Measurements from ENCODE around the gene ALDH1L1. TPM values are rescaled to one million over a fixed set of nuclear protein-coding genes. Genes with fewer than 3 reads are reported as not detected.

The ALDH1L1 gene
- total RNA-seq, 1 donor from 2014 or later: 0.49 TPM

GRCh38 chr3:126149960-126150515 is 30.3 kb downstream of the ALDH1L1 start:
- peak; percentile 0 for DNase-seq (ENCODE audit: low read depth, low spot score)
- H3K4me3 Mint-ChIP-seq: no peak overlapping the region

GRCh38 chr3:126149256-126149902 is 31.0 kb downstream of the ALDH1L1 start:
- no peak for TF ChIP-seq CTCF (conservative IDR thresholded peaks at IDR 0.05)
- Mint-ChIP-seq H3K36me3 (ENCODE audit: low read depth) (no peaks in the 10 kb centered on the region), H3K9me3 (no peaks in the 10 kb centered on the region), H3K27me3 (ENCODE audit: low read depth) (peaks cover 2% of the 10 kb centered on the region), H3K27ac (ENCODE audit: unreplicated experiment) (no peak overlapping the region), H3K4me3 (no peak overlapping the region), H3K4me1 (no peaks in the 10 kb centered on the region)
- DNase-seq (ENCODE audit: low read depth, low spot score): peak; percentile 0

More at GRCh38 chr3:126149960-126150515, 30.3 kb downstream of the ALDH1L1 start:
- Mint-ChIP-seq H3K4me1 (no peaks in the 10 kb centered on the region), H3K27me3 (ENCODE audit: low read depth) (peaks cover 2% of the 10 kb centered on the region), H3K27ac (ENCODE audit: unreplicated experiment) (no peak overlapping the region), H3K36me3 (ENCODE audit: low read depth) (no peaks in the 10 kb centered on the region), H3K9me3 (no peaks in the 10 kb centered on the region)
- no peak for TF ChIP-seq CTCF (conservative IDR thresholded peaks at IDR 0.05)

GRCh38 chr3:126147932-126148683 is 32.3 kb downstream of the ALDH1L1 start:
- Mint-ChIP-seq H3K9me3 (no peaks in the 10 kb centered on the region), H3K27me3 (ENCODE audit: low read depth) (peaks cover 8% of the 10 kb centered on the region), H3K27ac (ENCODE audit: unreplicated experiment) (no peak overlapping the region), H3K36me3 (ENCODE audit: low read depth) (no peaks in the 10 kb centered on the region), H3K4me1 (no peaks in the 10 kb centered on the region), H3K4me3 (no peak overlapping the region)
- no peak for DNase-seq (ENCODE audit: low read depth, low spot score)
- no peak for TF ChIP-seq CTCF (conservative IDR thresholded peaks at IDR 0.05)

- H3K36me3 Mint-ChIP-seq (ENCODE audit: low read depth): no peaks in the 10 kb centered on the region
- no peak for TF ChIP-seq CTCF (conservative IDR thresholded peaks at IDR 0.05)
- H3K4me3 Mint-ChIP-seq: no peak overlapping the region
- peaks cover 9% of the 10 kb centered on the region for H3K27me3 Mint-ChIP-seq (ENCODE audit: low read depth)
- no peaks in the 10 kb centered on the region for H3K4me1 Mint-ChIP-seq
- peak; percentile 0 for DNase-seq (ENCODE audit: low read depth, low spot score)
- no peak overlapping the region for H3K27ac Mint-ChIP-seq (ENCODE audit: unreplicated experiment)
- no peaks in the 10 kb centered on the region for H3K9me3 Mint-ChIP-seq
Measured at GRCh38 chr3:126147147-126147931, 33.0 kb downstream of the ALDH1L1 start.

GRCh38 chr3:126146525-126147146 is 33.8 kb downstream of the ALDH1L1 start:
- H3K9me3 Mint-ChIP-seq: no peaks in the 10 kb centered on the region
- no peak for TF ChIP-seq CTCF (conservative IDR thresholded peaks at IDR 0.05)
- H3K36me3 Mint-ChIP-seq (ENCODE audit: low read depth): no peaks in the 10 kb centered on the region
- DNase-seq (ENCODE audit: low read depth, low spot score): peak; percentile 0
- peaks cover 12% of the 10 kb centered on the region for H3K27me3 Mint-ChIP-seq (ENCODE audit: low read depth)
- no peak overlapping the region for H3K4me3 Mint-ChIP-seq
- H3K4me1 Mint-ChIP-seq: no peaks in the 10 kb centered on the region
- no peak overlapping the region for H3K27ac Mint-ChIP-seq (ENCODE audit: unreplicated experiment)
